HCT116 (cell line): ENCODE results near the gene OGDHL.

Experiments used
- POLR2A ChIP-seq: IDR thresholded peaks from 2 replicates; pipeline ENCODE4 v1.7.0; 2011; ENCODE audit warnings: borderline replicate concordance; ENCODE audit not compliant: insufficient read depth, insufficient read length; ENCODE audit errors: extremely low read depth
- POLR2AphosphoS5 ChIP-seq: IDR thresholded peaks from 2 replicates; pipeline ENCODE4 v1.6.1; 2011; ENCODE audit warnings: mild to moderate bottlenecking, low read depth, low read length, moderate library complexity
- RAD21 ChIP-seq: IDR thresholded peaks from 2 replicates; pipeline ENCODE4 v1.6.1; 2012; ENCODE audit warnings: low read depth, mild to moderate bottlenecking
- TF ChIP-seq, protein P1 (sequence below), 3 experiments: fragments of 200-600 bp in 1 of 3; sonication (generic) in 1 of 3; IDR thresholded peaks in 2 of 3; conservative IDR thresholded peaks in 1 of 3; 2 replicates each; pipeline ENCODE4 v1.5.1; 2012 to 2017; ENCODE audit warnings: low read depth in 2 of 3, low read length in 2 of 3, antibody characterized with exemption in 1 of 3, borderline replicate concordance in 1 of 3, control low read depth in 1 of 3, mild to moderate bottlenecking in 1 of 3, mixed read lengths in 1 of 3, mixed run types in 1 of 3, moderate library complexity in 1 of 3; ENCODE audit not compliant: insufficient read depth in 1 of 3

DNA sequence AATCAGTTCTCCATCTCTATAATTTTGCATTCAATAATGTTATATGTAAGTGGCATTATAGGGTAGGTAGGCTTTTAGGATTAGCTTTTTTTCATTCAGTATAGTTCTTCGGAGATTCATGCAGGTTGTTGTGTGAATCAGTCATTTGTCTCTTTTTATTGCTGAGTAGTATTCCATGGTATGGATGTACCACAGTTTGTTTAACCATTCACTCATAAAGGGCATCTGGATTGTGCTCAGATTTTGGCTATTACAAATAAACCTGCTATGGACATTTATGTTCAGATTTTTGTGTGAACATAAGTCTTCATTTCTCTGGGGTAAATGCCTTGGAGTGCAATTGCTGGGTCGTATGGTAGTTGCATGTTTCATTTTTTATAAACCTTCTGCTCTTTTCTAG, 4.4 kb upstream of the OGDHL start:
- TF ChIP-seq, protein P1, sequence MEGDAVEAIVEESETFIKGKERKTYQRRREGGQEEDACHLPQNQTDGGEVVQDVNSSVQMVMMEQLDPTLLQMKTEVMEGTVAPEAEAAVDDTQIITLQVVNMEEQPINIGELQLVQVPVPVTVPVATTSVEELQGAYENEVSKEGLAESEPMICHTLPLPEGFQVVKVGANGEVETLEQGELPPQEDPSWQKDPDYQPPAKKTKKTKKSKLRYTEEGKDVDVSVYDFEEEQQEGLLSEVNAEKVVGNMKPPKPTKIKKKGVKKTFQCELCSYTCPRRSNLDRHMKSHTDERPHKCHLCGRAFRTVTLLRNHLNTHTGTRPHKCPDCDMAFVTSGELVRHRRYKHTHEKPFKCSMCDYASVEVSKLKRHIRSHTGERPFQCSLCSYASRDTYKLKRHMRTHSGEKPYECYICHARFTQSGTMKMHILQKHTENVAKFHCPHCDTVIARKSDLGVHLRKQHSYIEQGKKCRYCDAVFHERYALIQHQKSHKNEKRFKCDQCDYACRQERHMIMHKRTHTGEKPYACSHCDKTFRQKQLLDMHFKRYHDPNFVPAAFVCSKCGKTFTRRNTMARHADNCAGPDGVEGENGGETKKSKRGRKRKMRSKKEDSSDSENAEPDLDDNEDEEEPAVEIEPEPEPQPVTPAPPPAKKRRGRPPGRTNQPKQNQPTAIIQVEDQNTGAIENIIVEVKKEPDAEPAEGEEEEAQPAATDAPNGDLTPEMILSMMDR (IDR thresholded peaks at IDR 0.05 in 2 of 3, conservative IDR thresholded peaks at IDR 0.05 in 1 of 3; ENCODE audit: borderline replicate concordance in 1 of 3, insufficient read depth in 1 of 3, low read depth in 2 of 3, low read length in 2 of 3), result no peak
- TF ChIP-seq RAD21 (no peak), POLR2AphosphoS5 (no peak), POLR2A (no peak)
